GM23248 (cell line): ENCODE measurements around the gene FMN2. TPM values are rescaled to one million over a fixed set of nuclear protein-coding genes. Genes with fewer than 3 reads are reported as not detected.
A peak's percentile ranks its signal among the peaks of the same experiment; 100 is the strongest.
"Not testable (repeated sequence)": the region's sequence is repeated elsewhere in the genome, so short reads cannot be mapped to it uniquely, and the experiment has no call there.

Experiments used
- DNase-seq: peaks from one replicate; pipeline ENCODE4 v3.0.0-alpha.2; 2015
- H2AFZ ChIP-seq: fragments of 200-600 bp; sonication (generic); 2 replicates; pipeline ENCODE4 v1.6.1; 2016; ENCODE audit warnings: antibody characterized with exemption
- H3F3A ChIP-seq: fragments of 200-600 bp; sonication (generic); 2 replicates; pipeline ENCODE4 v1.6.1; 2016; ENCODE audit warnings: mild to moderate bottlenecking, antibody characterized with exemption, mixed run types; ENCODE audit not compliant: insufficient read depth
- H3K27ac ChIP-seq: fragments of 200-600 bp; sonication (generic); 2 replicates; pipeline ENCODE4 v1.5.1; 2016; ENCODE audit warnings: mild to moderate bottlenecking
- H3K27me3 ChIP-seq: fragments of 200-600 bp; sonication (generic); replicated peaks from 2 replicates; pipeline ENCODE4 v1.6.1; 2016; ENCODE audit warnings: mild to moderate bottlenecking; ENCODE audit not compliant: insufficient read depth
- H3K36me3 ChIP-seq: fragments of 200-600 bp; sonication (generic); 2 replicates; pipeline ENCODE4 v1.6.1; 2016; ENCODE audit warnings: low read depth, mild to moderate bottlenecking
- H3K4me1 ChIP-seq: fragments of 200-600 bp; sonication (generic); 2 replicates; pipeline ENCODE4 v1.6.1; 2016; ENCODE audit warnings: mild to moderate bottlenecking; ENCODE audit not compliant: insufficient read depth
- H3K4me2 ChIP-seq: fragments of 200-600 bp; sonication (generic); one replicate; pipeline ENCODE4 v1.6.1; 2016; ENCODE audit warnings: mild to moderate bottlenecking; ENCODE audit not compliant: unreplicated experiment
- H3K4me3 ChIP-seq: fragments of 200-600 bp; sonication (generic); 2 replicates; pipeline ENCODE4 v1.5.1; 2016; ENCODE audit warnings: mild to moderate bottlenecking
- H3K79me2 ChIP-seq: fragments of 200-600 bp; sonication (generic); 2 replicates; pipeline ENCODE4 v1.6.1; 2016; ENCODE audit warnings: mild to moderate bottlenecking; ENCODE audit not compliant: insufficient read depth
- H3K9ac ChIP-seq: fragments of 200-600 bp; sonication (generic); 2 replicates; pipeline ENCODE4 v1.6.1; 2016; ENCODE audit warnings: mild to moderate bottlenecking
- H3K9me2 ChIP-seq: fragments of 200-600 bp; sonication (generic); 2 replicates; pipeline ENCODE4 v1.6.1; 2016; ENCODE audit warnings: mixed run types, mild to moderate bottlenecking, moderate library complexity; ENCODE audit not compliant: insufficient read depth
- H3K9me3 ChIP-seq: fragments of 200-600 bp; sonication (generic); one replicate; pipeline ENCODE4 v1.6.1; 2017; ENCODE audit warnings: low read depth
- H4K20me1 ChIP-seq: fragments of 200-600 bp; sonication (generic); 2 replicates; pipeline ENCODE4 v1.6.0; 2016; ENCODE audit not compliant: insufficient read depth
- EZH2 ChIP-seq: fragments of 200-600 bp; sonication (generic); IDR thresholded peaks from 2 replicates; pipeline ENCODE4 v1.6.1; 2018; ENCODE audit warnings: antibody characterized with exemption, mild to moderate bottlenecking; ENCODE audit not compliant: insufficient read depth, poor library complexity, severe bottlenecking
- EZH2phosphoT487 ChIP-seq: fragments of 200-600 bp; sonication (generic); IDR thresholded peaks from 2 replicates; pipeline ENCODE4 v1.6.1; 2018; ENCODE audit warnings: antibody characterized with exemption, moderate library complexity, mild to moderate bottlenecking, low read depth; ENCODE audit not compliant: insufficient read depth
- WGBS, 2 experiments: methylation state at CpG; one replicate each; pipeline ENCODE4 v1.1.6; 2015 to 2017; ENCODE audit warnings: low lambda C conversion rate in 2 of 2, low coverage in 1 of 2; ENCODE audit errors: missing lambda C conversion rate in 2 of 2; 5-methylcytosine and 5-hydroxymethylcytosine counted together
- in situ Hi-C: fragments of 300-500 bp; cut with MboI; formaldehyde crosslinking; loops from 2 replicates; pipeline ENCODE4 v1.15.0; 2020
- polyA plus RNA-seq: library from polyadenylated mRNA; unstranded; fragments of >200 nt; fragmentation: Nextera tagmentation; extraction: Ambion mirVana; gene quantifications from 2 replicates; pipeline ENCODE4 v1.2.1, GENCODE V29; 2016
- total RNA-seq: library from RNA; depleted of rRNA; stranded (reverse); fragments of >200 nt; shearing (Covaris generic); gene quantifications from 2 replicates; pipeline ENCODE4 v1.2.3, GENCODE V29; 2014

Gene FMN2
- total and polyA plus RNA-seq, 2 experiments from 2014 or later, result 78.2 to 114 TPM

DNA sequence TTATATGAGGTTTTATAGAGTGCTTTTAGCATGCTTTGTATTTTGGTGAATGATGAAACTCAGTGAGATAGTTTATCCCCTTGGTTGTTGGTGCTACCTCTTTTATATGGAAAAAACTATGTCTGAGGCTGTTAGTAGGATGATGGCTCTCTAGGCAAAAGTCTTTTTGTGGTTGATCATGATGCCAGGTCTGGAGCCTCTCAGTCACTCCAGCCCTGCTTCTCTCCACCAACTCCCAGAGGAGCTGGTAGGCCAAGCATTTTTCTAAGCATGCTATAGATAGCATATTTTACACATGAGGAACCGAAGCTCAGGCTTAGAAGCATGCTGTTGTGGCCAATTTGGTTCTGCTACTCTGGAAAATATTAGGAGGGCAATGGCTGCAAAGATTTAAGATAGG lies 82.2 kb downstream of the FMN2 start:
- in situ Hi-C loops, result no loop called here
- Histone ChIP-seq H3K9me3 (no peaks in the 10 kb centered on the region), H3K27me3 (no peaks in the 10 kb centered on the region), H4K20me1 (no peaks in the 10 kb centered on the region; the same call in 1 of the 2 replicates), H3K36me3 (peaks cover 6% of the 10 kb centered on the region), H2AFZ (no peak overlapping the region), H3K79me2 (peaks cover 61% of the 10 kb centered on the region), H3K4me1 (peaks cover 18% of the 10 kb centered on the region), H3K9ac (no peak overlapping the region), H3K4me2 (no peak overlapping the region), H3K27ac (peak overlapping the region; percentile 13; the same call in 1 of the 2 replicates), H3K4me3 (no peak overlapping the region), H3K9me2 (no peaks in the 10 kb centered on the region), H3F3A (peaks cover 8% of the 10 kb centered on the region; the same call in 1 of the 2 replicates)
- peak; percentile 51 for DNase-seq
- TF ChIP-seq EZH2phosphoT487 (no peak), EZH2 (no peak)
- 44 to 57% methylated on average over 1 of the region's 1 CpG for WGBS, 2 experiments

DNA sequence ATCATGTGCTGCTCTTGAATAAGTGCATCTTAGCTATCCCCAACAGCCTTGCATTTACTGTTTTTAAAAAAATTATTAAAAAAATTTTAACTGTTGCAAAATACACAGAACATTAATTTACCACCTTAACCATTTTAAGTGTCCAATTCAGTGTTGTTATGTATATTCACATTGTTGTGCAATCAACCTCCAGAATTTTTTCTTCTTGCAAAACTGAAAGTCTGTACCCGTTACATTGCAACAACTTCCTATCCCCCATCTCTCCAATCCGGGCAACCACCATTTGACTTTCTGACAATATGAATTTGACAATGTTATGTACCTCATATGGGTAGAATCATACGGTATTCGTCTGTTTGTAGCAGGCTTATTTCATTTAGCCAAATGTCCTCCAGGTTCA lies 83.1 kb downstream of the FMN2 start:
- no peaks in the 10 kb centered on the region for H3K27me3 ChIP-seq
- peaks cover 19% of the 10 kb centered on the region for H3K4me1 ChIP-seq
- in situ Hi-C loops, result loop anchor here (25.0 kb wide), 1 partner anchor 663 kb away; no protein-coding TSS in a partner anchor
- no peak overlapping the region for H3K4me2 ChIP-seq
- TF ChIP-seq EZH2phosphoT487 (no peak), EZH2 (no peak)
- WGBS, 2 experiments, result 93 to 98% methylated on average over 4 of the region's 4 CpGs
- no peak overlapping the region for H3K27ac ChIP-seq
- H3K4me3 ChIP-seq, result no peak overlapping the region
- H2AFZ ChIP-seq, result no peak overlapping the region
- peaks cover 14% of the 10 kb centered on the region for H3K36me3 ChIP-seq
- no peak for DNase-seq
- no peak overlapping the region for H3K9ac ChIP-seq
- H4K20me1 ChIP-seq, result no peaks in the 10 kb centered on the region; the same call in 1 of the 2 replicates
- no peaks in the 10 kb centered on the region for H3K9me2 ChIP-seq
- H3K79me2 ChIP-seq, result peaks cover 63% of the 10 kb centered on the region
- H3F3A ChIP-seq, result peaks cover 8% of the 10 kb centered on the region; the same call in 1 of the 2 replicates
- H3K9me3 ChIP-seq, result no peaks in the 10 kb centered on the region

DNA sequence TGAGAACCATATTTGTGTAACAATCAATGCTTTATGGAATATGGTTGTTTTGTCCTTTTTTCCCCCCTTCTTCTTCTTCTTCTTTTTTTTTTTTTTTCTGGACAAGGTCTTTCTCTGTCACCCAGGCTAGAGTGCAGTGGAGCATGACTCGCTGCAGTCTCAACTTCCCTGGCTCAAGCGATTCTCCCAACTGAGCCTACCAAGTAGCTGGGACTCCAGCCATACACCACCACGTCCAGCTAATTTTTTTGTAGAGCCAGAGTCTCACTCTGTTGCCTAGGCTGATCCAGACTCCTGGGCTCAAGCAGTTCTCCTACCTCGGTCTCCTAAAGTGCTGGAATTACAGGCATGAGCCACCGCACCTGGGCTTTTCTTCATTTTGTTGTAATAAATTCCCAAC lies 86.7 kb downstream of the FMN2 start:
- 70 to 71% methylated on average over 5 of the region's 5 CpGs for WGBS, 2 experiments

DNA sequence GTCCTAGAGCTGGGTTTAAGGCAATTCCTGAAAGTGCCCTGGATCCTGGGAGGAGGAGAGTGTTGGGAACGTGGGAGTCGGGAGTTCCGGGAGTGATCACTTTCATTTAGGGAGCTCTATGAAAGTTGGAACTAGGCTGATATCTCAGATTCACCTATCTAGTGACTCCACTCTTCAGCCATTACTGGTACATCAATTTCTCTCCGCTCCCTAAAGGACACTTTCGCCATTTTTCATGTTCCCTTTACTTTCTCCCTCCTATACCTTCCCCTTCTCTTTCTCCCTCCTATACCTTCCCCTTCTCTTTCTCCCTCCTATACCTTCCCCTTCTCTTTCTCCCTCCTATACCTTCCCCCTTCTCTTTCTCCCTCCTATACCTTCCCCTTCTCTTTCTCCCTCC lies 93.0 kb downstream of the FMN2 start:
- not testable (repeated sequence) for H3K27me3 ChIP-seq, H3K27ac ChIP-seq, H3K4me3 ChIP-seq, H3K79me2 ChIP-seq, DNase-seq, H3K4me1 ChIP-seq, H3K9ac ChIP-seq, H4K20me1 ChIP-seq, H3K9me3 ChIP-seq, H3K4me2 ChIP-seq, H2AFZ ChIP-seq, H3K9me2 ChIP-seq
- WGBS, 2 experiments, result 95 to 96% methylated on average over 5 of the region's 5 CpGs
- Histone ChIP-seq H3F3A (peaks cover 10% of the 10 kb centered on the region; the same call in 1 of the 2 replicates), H3K36me3 (peaks cover 26% of the 10 kb centered on the region)
- in situ Hi-C loops, result loop anchor here (25.0 kb wide), 1 partner anchor 653 kb away; no protein-coding TSS in a partner anchor

More for the DNA sequence above, 86.7 kb downstream of the FMN2 start:
- Histone ChIP-seq H3K27ac (no peak overlapping the region), H3K36me3 (peaks cover 37% of the 10 kb centered on the region), H3K9me2 (no peaks in the 10 kb centered on the region), H3K79me2 (peaks cover 50% of the 10 kb centered on the region), H3F3A (peaks cover 13% of the 10 kb centered on the region; the same call in 1 of the 2 replicates), H3K9me3 (no peaks in the 10 kb centered on the region), H3K9ac (no peak overlapping the region), H2AFZ (no peak overlapping the region), H3K4me1 (peaks cover 19% of the 10 kb centered on the region), H3K27me3 (no peaks in the 10 kb centered on the region), H4K20me1 (no peaks in the 10 kb centered on the region), H3K4me3 (no peak overlapping the region), H3K4me2 (no peak overlapping the region)
- TF ChIP-seq EZH2, result no peak
- TF ChIP-seq EZH2phosphoT487, result no peak
- in situ Hi-C loops, result loop anchor here (25.0 kb wide), 1 partner anchor 659 kb away; no protein-coding TSS in a partner anchor
- peak; percentile 41 for DNase-seq

DNA sequence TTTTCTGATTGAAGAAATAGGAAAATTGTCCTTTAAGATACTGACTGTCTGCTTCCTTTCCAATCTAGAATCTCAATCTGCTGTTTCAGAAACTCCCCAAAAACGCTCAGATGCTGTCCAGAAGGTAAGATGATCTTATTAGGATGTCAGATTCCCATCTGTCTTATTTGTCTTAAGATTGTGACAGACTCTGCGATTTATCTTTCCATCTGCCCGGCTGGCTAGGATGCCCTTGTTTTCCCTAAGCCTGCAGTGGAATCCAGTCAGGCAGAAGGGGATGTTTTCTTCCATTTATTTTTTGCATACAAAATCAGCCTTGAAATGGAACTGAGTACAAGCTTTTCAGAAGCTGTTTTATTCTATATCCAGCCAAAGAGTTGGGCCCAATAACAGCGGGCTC lies 96.5 kb downstream of the FMN2 start:
- Histone ChIP-seq H3K36me3 (no peaks in the 10 kb centered on the region; the same call in 1 of the 2 replicates), H3K4me2 (no peak overlapping the region), H3K27me3 (no peaks in the 10 kb centered on the region), H3K9ac (no peak overlapping the region), H3K9me3 (no peaks in the 10 kb centered on the region), H4K20me1 (no peaks in the 10 kb centered on the region), H3K9me2 (no peaks in the 10 kb centered on the region), H3K4me1 (peaks cover 29% of the 10 kb centered on the region), H2AFZ (no peak overlapping the region), H3K27ac (no peak overlapping the region), H3K4me3 (no peak overlapping the region), H3F3A (peaks cover 39% of the 10 kb centered on the region), H3K79me2 (0 out of 2 replicates have a peak, but pooled peaks cover 10% of the 10 kb centered on the region)
- DNase-seq, result no peak
- WGBS, 2 experiments, result 93 to 95% methylated on average over 4 of the region's 4 CpGs
- TF ChIP-seq EZH2 (no peak), EZH2phosphoT487 (no peak)
- in situ Hi-C loops, result loop anchor here (25.0 kb wide), 1 partner anchor 649 kb away; no protein-coding TSS in a partner anchor
